Activated CD4-positive, alpha-beta T cell treated with anti-CD3 and anti-CD28 coated beads for 4 hours (primary cell): ENCODE results near the gene SLC66A1.

Source experiments
- DNase-seq, 2 donors: peaks; one replicate each; pipeline ENCODE4 v3.0.0-alpha.2; 2020

Gene SLC66A1

DNA sequence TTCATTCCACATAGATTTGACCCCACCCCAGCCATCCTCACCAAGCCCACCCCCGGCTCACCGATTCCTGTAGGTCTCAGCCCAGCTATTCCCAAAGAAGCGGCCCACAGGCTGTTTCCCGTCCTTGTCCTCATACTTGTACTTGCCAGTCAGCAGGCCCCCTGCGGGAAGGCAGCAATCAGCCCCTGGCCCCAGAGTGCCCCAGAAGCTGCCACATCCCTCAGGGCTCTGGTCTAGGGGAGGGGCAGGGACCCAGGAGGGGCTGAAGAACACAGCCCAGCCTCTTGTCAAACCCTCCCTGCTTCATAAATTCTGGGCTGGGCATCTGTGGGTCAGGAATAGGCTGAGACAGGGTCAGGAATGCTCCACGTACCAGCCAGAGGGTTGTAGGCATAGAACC is 5.2 kb upstream of the SLC66A1 start:
- no peak for DNase-seq

DNA sequence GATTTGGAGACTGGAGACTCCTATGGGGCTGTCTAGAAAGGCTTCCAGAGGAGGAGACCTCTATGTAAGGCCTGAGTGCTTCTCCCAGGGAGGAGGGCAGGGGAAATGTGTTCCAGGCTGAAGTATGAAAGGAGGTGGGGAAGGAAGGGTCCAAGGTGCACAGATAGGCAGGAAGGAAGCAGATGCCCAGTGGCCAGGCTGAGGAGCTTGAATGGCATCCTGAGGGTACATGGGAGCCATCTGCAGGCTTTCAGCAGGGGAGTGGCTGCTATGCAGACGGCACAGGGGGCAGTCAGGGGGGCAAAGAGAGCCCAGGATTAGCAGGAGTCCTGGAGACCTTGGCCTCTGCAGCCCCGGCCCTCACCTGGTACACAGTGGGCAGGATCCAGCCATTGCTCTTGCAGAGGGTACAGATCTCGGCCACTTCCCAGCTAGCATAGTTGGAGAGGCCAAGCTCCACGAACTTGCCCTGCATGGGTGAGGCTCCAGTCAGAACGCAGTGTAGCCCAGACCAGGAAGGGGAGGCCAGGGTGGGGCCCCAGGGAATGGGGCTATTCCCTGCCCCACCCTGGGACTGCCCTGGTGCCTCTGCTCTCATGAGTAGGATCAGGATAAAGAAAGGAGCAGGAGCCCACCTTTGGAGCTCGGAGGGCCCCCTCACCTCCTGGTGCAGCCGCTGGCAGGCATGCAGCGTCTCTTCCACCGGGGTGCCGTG is 4.2 kb upstream of the SLC66A1 start:
- DNase-seq: no peak

DNA sequence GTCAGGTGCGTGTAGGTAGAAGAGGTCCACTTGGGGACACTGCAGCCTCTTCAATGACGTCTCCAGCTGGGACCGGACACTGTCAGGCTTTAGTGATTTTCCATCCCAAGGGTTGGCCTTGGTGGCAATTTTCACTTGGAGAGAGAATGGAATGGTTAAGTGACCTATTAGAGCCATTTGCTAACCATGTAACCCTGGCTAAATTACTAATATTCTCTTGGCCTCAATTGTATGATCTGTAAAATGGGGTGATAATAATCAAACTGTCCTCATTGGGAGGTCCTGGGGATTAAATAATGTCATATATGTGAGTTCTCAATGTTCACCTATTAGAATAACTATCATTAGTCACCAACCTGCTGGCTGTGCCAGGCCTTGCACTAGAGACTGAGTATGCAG is 3.6 kb upstream of the SLC66A1 start:
- no peak for DNase-seq

DNA sequence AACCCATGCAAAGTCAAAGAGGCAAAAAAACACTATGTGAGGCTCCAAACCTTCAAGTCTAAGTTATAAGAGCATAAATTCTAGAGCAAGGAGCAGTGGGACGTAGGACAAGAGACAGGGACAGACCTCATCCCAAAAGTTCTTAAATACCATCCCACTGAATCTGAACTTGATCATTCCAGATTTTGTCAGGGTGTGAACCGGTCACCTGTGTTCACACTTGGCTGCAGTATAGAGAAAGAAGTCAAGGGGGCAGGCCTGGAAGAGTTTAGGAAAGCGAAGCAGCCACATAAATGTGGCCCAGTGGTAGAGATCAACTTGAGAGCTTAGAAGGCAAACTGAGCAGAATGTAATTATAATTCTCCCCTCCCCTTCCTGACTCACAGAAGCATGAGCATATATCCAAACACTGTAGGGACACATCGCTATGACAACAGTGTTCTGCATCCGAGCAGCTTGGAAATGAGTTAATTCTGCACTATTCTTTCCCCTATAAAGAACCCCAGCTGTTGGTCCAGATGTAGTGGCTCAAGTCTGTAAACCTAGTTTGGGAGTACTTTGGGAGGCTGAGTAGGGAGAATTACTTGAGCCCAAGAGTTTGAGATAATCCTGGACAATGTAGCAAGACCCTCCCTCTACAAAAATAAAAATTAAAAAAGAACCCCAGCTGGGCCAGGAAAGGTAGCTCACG is 2.9 kb upstream of the SLC66A1 start:
- no peak for DNase-seq

DNA sequence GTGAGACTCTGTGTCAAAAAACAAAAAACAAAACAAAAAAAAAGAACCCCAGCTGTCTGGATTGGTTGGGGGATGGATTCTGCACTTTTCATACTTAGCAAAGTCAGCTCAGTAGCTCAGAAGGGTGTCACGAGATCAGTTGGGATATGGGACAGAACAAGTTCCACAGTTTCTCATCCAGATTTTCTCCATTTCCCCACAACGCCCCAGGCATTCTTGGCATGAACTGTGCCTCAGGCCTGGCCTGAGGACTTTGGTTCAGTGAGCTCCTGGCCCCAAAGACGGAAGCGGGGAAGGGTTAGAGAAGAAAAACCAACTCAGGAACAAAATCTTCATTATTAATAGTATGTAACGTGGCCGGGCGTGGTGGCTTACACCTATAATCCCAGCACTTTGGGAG is 2.1 kb upstream of the SLC66A1 start:
- DNase-seq: no peak

DNA sequence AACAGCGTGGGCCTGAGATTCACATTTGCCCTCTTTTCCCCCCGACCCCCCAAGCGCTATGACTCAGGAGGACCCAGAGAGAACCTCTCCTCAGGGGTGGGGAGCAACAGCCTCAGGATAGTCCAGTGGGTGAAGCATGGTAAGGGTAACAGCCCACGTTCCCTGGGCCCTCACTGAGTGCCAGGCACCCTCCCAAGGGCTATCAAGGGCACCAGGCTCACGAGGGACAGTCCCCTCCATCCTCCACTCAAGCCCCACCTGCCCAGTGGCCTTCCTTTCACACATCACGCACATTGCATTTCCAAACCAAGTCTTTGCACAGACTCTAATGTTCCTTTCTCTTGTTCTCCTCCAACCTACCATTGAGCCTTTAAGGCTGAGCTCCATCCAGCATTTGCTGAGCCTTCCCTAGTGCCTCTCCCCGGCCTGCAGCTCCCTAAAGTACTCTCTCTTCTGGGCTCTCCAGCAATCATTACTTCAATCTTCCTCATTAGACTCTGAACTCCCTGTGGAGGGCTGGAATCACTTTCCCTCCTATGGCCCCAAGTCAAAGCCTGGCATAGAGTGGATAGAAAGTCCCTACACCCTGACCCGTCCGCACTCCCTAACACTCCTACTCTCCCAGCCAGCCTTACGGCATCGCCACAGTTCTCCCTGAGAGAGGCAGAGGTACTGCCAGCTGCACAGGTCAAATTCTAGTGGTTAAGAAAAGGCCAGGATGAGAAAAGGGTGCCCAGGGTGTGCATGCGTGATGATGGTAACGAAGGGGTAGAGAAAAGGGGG is 1.2 kb upstream of the SLC66A1 start:
- no peak for DNase-seq

DNA sequence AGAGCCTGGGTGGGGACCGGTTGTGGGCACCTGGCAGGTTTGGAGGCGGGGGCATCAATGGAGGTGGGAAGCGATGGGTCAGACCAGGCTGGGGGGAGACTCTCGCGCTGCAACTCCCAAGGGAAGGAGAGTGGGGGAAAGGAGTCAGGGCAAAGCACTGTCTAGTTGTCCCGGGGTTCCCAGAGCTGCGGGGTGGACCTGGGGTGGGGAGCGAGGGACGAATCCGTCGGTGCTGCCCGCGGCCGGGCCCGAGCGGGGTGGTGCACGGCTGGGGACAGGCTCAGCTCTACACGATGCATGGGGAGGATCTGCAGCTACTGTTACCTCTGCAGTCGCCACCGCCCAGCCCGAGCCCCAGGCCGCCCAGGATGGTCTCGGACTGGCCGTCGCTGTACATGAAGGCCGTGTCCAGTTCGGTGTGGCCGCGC is 609 bp upstream of the SLC66A1 start:
- DNase-seq: peak in 1 of 2 donors; percentile 14

DNA sequence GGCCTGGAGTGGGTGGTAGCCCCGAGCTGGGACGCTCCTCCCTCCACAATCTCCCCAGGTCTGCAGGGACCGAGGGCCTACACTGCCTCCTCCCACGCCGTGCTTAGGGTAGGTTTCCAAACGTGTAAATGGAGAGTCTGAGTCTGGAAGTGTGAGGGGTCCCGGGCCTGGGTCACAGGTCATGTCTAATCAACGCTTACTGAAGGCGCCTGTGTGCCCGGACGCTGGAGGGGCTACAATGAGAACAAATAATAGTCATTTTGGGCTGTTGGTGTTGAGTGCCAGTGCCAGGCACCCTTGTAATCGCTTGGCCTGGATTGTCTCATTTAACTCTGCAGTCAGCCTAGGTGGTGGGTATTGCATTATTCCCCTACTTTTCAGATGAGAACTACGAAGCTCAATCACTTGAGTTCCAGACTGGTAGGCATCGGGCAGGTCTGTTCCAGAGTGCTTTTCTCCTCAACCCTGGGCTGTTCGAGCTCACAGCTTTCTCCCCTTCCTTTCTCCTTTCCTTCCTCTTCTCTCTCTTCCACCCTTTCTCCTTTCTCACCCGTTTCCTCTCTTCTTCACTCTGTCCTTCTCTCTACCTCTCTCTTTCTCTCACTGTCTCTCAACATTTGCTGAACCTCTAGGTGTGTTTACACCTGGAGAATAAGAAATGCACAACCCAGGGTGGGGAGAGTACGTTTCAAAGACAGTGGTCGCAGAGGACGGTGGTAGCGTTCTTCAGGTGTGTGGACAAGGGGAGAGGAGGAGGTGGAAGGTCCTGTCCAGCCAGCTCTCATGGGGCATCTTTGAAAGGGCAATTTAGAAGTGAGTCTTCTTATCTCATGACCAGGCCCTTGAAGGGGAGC is 883 bp downstream of the SLC66A1 start:
- no peak for DNase-seq

DNA sequence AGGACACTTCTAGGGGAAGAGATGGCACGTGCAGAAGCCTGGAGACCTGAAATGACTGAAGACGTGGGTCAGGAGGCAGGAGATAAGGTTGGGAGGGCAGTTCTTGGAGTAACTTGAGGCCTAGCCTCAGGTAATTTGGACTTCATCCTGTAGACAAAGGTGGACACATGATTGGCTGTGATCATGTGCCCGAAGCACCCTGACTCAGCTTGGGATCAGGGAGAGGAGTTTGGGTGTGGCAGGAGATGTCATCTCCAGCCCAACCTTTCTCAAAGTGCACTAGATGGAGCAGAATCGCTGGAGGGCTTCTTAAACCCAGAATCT is 1.5 kb downstream of the SLC66A1 start:
- no peak for DNase-seq

DNA sequence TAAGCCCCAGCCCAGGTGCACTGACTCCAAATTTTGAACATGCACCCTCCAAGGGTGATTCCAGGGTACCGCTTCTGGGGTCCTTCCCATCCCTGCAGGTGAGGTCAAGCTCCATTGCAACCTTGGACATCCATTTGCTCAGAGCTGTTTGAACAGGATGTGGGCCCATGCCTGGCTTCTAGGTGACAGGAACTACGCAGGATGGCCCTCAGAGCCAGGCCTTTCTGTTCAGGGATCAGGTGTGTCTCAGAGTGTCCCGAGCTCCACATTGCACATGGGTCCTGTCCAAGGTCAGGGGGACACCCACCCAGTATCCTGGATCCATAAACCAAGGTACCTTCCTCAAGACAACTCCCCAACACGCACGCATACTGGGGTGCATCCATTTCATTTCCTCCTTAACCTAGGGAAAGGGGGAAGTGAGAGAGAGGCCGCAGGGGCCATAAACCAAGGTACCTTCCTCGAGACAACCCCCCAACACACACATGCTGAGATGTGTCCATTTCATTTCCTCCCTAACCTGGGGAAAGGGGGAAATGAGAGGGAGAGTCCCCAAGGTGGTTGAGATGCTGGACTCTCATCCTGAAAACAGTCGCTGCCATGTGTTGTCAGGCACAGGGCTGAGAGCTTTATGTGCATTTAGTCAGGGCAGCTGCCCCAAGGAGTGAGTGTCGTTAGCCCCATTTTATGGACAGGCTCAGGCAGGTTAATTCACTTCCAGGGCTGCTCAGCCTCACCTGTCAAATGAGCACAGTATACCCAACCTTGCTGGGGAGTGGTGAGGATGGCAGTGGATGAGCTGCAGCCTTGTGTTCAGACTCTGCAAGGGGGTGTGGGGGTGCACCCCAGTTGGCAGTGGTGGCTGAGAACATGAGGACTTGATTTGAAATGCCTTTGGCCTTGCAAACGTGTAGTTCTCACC is 2.1 kb downstream of the SLC66A1 start:
- DNase-seq: no peak

DNA sequence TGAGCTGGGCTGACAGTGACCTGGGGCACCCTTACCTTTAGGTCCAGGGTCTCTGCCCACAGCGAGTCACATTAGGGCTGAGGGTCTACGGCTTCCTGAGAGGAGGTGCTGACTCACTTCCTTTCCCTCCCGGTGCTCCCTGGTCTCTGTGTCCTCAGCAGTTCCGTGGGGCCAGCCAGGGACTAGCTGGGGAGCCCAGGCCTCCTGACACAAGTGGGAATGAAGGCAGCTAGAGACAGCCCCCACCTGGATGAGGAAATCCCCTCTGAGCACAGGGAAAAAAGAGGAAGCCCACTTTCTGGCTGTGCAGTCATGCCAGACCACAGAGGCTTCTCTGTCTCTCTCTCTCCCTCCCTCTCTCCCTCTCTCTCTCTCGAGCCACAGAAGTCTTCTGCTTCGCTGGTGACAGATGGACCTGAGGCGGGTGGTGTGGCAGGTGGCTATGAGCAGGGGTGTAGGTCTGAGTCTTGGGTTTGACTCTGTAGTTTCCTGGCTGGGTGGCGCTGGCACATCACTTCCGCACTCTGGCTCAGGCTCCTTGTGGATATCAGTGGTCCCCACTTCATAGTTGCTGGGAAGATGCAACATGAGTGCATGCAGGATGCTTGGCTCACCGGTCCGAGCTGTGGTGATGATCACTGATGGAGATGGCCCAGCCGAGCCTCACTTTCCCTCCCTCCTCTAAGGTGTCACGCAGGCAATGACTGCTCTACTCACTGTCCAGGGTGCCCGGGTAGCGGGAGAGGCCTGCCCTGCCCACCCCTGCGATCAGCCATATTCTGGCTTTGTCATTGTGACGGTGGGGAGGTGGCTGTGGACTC is 3.5 kb downstream of the SLC66A1 start:
- DNase-seq: no peak

DNA sequence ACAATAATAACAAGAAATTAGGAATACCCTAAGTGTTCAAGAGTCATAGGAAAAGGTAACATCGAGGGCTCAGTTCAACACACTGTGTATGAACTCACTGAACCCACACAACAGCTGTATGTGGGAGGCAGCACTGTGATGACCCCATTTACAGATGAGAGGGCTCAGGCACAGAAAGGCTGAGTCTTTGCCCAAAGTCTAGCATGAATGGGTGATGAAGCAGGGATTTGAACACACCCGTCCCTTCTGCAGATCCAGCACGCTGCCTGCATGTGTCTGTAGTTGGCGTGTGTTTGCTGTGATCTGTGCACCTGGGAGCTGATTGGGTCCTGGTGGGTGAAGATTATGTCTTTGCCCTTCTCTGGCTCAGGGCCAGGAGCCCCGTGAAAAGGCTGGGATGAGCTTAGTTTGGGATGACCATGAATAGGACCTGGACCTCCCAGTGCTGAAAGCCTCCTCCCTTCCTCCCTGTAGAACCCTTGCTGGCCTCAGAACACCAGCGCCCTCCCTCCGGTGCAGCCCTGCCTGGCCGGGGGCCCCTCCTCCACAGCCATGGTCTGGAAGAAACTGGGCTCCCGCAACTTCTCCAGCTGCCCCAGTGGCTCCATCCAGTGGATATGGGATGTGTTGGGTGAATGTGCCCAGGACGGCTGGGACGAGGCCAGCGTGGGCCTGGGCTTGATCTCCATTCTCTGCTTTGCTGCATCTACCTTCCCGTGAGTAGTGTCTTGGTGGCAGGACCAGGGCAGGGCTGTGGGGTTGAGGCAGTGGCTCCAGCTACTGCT is 5.2 kb downstream of the SLC66A1 start:
- no peak for DNase-seq

DNA sequence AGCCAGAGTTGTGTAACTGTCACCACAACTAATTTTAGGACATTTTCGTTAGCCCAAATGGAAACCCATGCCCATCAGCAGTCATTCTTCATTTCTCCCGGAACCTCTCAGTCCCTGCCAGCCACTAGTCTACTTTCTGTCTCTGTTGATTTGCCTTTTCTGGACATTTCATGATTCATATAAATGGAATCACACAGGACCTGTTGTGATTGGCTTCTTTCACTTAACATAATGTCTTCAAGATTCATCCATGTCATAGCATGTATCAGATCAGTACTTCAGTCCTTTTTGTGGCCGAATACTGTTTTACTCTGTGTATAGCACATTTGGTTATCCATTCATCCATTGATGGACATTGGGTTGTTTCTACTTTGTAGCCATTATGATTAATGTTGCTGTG is 7.1 kb downstream of the SLC66A1 start:
- no peak for DNase-seq

DNA sequence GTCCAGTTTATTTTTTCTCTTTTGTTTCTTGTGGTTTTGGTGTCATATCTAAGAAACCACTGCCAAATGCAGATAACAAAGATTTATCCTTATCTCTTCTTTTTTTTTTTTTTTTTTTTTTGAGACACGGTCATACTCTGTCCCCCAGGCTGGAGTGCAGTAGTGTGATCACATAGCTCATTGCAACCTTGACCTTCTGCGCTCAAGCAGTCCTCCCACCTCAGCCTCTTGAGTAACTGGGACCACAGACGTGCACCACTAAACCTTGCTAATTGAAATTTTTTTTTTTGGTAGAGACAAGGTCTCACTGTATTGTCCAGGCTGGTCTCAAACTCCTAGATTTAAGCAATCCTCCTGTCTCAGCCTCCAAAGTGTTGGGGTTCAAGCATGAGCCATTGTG is 8.9 kb downstream of the SLC66A1 start:
- DNase-seq: no peak

DNA sequence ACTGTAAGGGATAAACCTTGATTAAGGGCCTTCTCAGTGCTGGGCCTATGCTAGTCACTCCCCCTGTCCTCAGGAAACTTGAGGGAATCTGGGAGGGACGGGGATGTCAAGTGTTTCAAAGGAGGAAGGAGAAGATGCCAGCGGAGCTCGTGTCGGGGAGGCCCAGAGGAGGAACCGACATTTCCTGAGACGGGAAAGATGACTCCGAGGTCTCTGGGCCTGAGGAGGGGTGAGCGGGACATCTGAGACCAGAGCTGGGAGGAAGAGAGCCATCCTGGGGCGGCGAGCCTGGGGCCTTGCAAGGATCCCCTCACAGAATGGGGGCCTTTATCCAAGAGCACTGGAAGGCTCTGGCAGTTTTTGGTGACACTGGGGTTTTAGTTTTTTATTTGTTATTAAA is 10.4 kb downstream of the SLC66A1 start:
- DNase-seq: no peak

DNA sequence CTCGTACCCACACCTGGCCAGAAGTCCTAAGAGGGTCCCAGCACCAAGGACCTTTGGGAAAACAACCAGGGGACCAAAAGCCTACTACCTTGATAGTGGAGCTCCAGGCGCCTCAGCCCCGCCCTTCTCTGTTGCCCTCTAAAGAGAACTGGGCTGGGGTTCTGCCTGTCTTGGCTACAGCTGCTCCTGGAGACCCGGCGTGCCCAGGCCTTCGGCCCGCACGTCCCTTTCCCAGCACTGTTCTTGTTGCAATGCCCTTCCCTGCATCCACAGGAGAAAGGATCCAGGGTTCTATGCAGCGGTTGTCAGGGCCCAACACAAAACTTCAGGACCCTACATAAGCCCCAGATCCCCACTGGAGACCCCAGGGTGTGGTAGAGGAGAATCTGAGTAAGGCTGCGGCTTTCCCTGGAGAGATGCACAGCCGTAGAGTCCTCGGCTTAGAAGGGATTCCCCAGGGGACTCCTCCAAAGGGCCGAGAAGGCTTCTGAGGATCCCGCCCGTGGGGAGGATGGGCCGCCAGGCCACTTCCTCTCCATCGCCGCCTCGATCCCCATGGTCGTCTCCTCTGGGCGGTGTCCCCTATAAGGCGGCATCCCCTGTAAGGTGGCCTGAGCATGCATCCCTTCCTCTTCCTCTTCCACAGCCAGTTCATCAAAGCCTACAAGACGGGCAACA is 12.0 kb downstream of the SLC66A1 start:
- no peak for DNase-seq

DNA sequence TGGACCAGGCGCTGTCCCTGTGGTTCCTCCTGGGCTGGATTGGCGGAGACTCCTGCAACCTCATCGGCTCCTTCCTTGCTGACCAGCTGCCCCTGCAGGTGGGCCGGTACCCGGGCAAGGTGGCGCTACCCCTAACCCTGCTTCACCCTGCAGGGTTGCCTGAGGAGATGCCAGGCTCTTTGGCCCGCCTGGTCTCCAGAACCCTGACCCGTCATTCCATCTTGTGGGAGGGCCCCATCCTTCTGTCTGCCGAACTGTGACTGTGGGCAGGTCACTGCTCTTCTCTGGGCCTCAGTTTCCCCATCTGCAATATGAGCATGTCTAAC is 12.5 kb downstream of the SLC66A1 start:
- DNase-seq: no peak

DNA sequence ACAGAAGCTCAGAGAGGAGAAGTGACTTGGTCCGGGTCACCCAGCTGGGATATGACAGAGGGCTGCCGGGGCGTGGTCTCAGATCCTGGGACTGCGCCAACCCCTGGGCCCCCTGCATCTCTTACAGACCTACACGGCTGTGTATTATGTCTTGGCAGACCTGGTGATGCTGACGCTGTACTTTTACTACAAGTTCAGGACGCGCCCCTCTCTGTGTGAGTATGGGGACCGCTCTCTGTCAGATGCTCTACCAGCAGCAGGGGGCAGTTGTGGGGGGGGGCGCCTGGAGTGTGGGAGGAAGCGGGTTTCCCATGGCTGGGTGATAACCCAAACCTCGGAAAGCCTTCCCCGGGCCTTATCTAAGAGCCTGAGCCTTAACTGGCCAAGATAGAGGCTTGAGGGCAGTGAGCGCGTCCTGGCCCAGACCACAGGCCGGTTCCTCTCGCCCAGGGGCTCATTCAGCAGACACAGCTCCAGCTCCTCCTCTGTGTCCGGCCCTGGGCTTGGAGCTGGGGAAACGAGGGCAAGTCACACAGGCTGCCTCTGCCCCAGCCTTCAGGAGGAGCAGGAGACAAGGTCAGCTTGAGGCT is 13.3 kb downstream of the SLC66A1 start:
- DNase-seq: no peak

DNA sequence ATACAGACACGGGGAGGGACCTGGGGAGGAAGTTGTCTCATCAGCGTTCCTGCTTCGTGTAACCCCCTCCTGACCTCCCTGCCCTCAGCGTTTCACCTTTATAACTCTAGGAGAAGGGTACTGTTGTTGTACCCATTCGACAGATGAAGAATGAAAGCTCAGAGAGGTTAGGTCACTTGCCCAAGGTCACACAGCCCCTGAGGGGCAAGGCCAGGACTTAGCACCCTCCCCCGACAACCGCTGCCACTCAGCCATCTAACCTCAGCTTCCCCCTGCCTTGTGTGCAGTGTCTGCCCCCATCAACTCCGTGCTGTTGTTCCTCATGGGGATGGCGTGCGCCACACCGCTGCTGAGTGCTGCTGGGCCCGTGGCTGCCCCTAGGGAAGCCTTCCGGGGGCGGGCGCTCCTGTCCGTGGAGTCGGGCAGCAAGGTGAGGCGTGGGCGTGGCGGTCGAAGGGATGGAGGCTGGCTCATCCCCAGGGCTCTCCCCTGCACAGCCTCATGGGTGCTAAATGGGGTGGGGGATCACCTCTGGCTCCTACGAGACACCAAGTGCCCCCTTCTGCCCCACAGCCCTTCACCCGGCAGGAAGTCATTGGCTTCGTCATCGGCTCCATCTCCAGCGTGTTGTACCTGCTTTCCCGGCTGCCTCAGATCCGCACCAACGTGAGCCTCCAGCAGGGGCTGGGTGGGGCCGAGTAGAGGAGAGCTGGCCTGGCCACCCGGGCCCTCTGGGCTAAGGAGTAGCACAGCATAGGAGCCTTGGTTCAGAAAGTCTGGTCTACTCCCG is 14.0 kb downstream of the SLC66A1 start:
- DNase-seq: no peak
